ENCODE data around the gene ZNF33B. TPM values are rescaled to one million over a fixed set of nuclear protein-coding genes. Genes with fewer than 3 reads are reported as not detected.

The ZNF33B gene
- total and polyA plus RNA-seq, 10 donors = 12.2 to 34.1 (median 25.3) TPM

DNA sequence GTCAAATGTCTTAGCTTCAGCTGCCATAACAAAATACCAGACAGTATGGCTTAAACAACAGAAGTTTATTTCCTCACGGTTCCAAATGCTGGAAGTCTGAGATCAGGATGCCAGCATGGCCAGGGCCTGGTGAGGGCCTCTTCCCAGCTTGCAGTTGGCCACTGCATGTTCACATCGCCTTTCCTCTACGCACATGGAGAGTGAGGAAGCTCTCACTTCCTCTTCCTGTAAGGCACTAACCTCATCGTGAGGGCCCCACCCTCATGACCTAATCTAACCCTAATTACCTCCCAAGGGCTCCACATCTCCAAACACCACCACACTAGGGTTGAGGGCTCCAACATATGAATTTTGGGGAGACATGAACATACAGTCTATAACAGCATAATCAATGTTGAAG, 14.4 kb downstream of the ZNF33B start:
- TF ChIP-seq, protein P1, sequence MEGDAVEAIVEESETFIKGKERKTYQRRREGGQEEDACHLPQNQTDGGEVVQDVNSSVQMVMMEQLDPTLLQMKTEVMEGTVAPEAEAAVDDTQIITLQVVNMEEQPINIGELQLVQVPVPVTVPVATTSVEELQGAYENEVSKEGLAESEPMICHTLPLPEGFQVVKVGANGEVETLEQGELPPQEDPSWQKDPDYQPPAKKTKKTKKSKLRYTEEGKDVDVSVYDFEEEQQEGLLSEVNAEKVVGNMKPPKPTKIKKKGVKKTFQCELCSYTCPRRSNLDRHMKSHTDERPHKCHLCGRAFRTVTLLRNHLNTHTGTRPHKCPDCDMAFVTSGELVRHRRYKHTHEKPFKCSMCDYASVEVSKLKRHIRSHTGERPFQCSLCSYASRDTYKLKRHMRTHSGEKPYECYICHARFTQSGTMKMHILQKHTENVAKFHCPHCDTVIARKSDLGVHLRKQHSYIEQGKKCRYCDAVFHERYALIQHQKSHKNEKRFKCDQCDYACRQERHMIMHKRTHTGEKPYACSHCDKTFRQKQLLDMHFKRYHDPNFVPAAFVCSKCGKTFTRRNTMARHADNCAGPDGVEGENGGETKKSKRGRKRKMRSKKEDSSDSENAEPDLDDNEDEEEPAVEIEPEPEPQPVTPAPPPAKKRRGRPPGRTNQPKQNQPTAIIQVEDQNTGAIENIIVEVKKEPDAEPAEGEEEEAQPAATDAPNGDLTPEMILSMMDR (IDR thresholded peaks at IDR 0.05 in 8 of 11, conservative IDR thresholded peaks at IDR 0.05 in 3 of 11) = no peak
- no peak for TF ChIP-seq POLR2A (IDR thresholded peaks at IDR 0.05)
- no peak for TF ChIP-seq POLR2AphosphoS5 (IDR thresholded peaks at IDR 0.05)
- Histone ChIP-seq H3K4me3 (no peak overlapping the region), H3K27me3 (replicated peaks in 1 of 7) (no peaks in the 10 kb centered on the region), H3K27ac (no peak overlapping the region), H3K4me1 (no peaks in the 10 kb centered on the region), H3K9me3 (peaks cover 0 to 22% (median 12%) of the 10 kb centered on the region in 8 donors), H3K36me3 (peaks cover 0 to 95% (median 40%) of the 10 kb centered on the region in 6 donors)
- intact Hi-C loops (cut with DNase I; ENCODE audit: low total_unique reads) = no loop called here
- DNase-seq = no peak
- 49 to 66% (median 55%) methylated on average over 4 of the region's 4 CpGs for WGBS, 5 donors

DNA sequence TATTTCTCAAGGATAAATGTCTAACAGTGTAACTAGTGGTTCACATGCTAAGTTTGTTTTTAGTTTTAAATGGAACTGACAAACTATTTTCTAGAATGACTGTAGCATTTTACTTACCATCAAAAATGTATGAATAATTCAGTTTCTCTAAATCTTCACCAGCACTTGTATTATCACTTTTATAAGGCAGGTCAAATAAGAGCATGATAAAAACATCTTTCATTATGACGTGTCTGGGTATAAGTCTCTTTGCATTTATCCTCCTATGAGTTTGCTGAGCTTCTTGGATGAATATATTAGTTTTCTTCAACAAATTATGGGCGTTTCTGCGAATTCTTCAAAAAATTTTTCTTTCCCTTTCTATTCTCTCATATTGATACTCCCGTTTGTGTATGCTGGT, 19.9 kb downstream of the ZNF33B start:
- Histone ChIP-seq H3K27me3 (replicated peaks in 1 of 7) (no peaks in the 10 kb centered on the region), H3K4me1 (no peaks in the 10 kb centered on the region), H3K9me3 (peaks cover 0 to under 1% (median 0%) of the 10 kb centered on the region in 8 donors), H3K4me3 (no peak overlapping the region), H3K36me3 (peaks cover 0 to 91% (median 13%) of the 10 kb centered on the region in 6 donors), H3K27ac (no peak overlapping the region)
- no peak for TF ChIP-seq POLR2A (IDR thresholded peaks at IDR 0.05)
- TF ChIP-seq POLR2AphosphoS5 (IDR thresholded peaks at IDR 0.05) = no peak
- TF ChIP-seq, protein P1 (IDR thresholded peaks at IDR 0.05 in 8 of 11, conservative IDR thresholded peaks at IDR 0.05 in 3 of 11) = no peak
- 83 to 98% (median 93%) methylated on average over 4 of the region's 4 CpGs for WGBS, 5 donors
- intact Hi-C loops (cut with DNase I; ENCODE audit: low total_unique reads) = no loop called here
- no peak for DNase-seq

DNA sequence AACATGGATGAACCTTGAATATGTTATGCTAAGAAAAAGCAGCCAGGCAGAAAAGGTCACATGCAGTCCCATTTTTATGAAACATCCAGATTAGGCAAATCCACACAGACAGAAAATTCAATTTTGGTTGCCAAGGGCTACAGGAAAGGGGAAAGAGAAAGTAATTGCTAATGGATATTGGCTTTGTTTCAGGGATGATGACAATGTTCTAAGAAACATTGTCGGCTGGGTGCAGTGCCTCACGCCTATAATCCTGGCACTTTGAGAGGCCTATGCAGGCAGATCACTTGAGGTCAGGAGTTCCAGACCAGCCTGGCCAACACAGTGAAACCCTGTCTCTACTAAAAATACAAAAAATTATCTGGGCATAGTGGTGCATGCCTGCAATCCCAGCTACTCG, 23.0 kb downstream of the ZNF33B start:
- no peak for DNase-seq
- intact Hi-C loops (cut with DNase I; ENCODE audit: low total_unique reads) = no loop called here
- Histone ChIP-seq H3K4me3 (no peak overlapping the region), H3K27me3 (replicated peaks in 1 of 7) (no peaks in the 10 kb centered on the region), H3K9me3 (no peaks in the 10 kb centered on the region), H3K27ac (no peak overlapping the region), H3K4me1 (no peaks in the 10 kb centered on the region), H3K36me3 (peaks cover 0 to 91% (median 21%) of the 10 kb centered on the region in 6 donors)
- TF ChIP-seq POLR2AphosphoS5 (IDR thresholded peaks at IDR 0.05) = no peak
- TF ChIP-seq POLR2A (IDR thresholded peaks at IDR 0.05) = no peak
- TF ChIP-seq, protein P1 (IDR thresholded peaks at IDR 0.05 in 8 of 11, conservative IDR thresholded peaks at IDR 0.05 in 3 of 11) = no peak
- WGBS, 5 donors = 59 to 88% (median 78%) methylated on average over 3 of the region's 3 CpGs

DNA sequence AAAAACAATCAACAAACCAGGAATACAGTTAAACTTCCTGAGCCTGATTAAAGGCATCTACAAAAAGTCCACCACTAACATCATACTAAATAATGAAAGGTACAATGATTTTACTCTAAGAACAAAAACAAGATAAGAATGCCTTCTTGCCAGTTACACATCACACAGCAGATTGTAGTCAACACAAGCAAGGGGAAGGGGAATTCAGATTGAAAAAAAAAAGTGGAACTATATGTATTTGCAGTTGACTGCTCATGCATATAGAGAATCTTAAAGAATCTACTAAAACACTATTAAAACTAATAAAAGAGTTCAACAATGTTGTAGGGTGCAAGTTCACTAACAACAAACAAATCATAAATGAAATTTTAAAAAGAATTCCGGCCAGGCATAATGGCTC, 28.5 kb downstream of the ZNF33B start:
- TF ChIP-seq POLR2AphosphoS5 (IDR thresholded peaks at IDR 0.05) (no peak), POLR2A (IDR thresholded peaks at IDR 0.05) (no peak)
- TF ChIP-seq, protein P1 (IDR thresholded peaks at IDR 0.05 in 8 of 11, conservative IDR thresholded peaks at IDR 0.05 in 3 of 11) = no peak
- Histone ChIP-seq H3K36me3 (peaks cover 0 to 86% (median 39%) of the 10 kb centered on the region in 6 donors), H3K4me3 (no peak overlapping the region), H3K9me3 (peaks cover 0 to 29% (median 3%) of the 10 kb centered on the region in 8 donors), H3K27ac (no peak overlapping the region), H3K4me1 (peaks cover 0 to 10% (median 0%) of the 10 kb centered on the region in 6 donors), H3K27me3 (replicated peaks in 1 of 7) (no peaks in the 10 kb centered on the region)
- no peak for DNase-seq
- WGBS, 5 donors = 87 to 100% (median 96%) methylated on average over 1 of the region's 1 CpG
- intact Hi-C loops (cut with DNase I; ENCODE audit: low total_unique reads) = no loop called here
